Osteoblast (primary cell): ENCODE measurements around the gene LCE1B. TPM values are rescaled to one million over a fixed set of nuclear protein-coding genes. Genes with fewer than 3 reads are reported as not detected.

Source experiments
- DNase-seq: peaks from one replicate; pipeline ENCODE4 v3.0.0; 2011; ENCODE audit warnings: low spot score, mixed read lengths; ENCODE audit not compliant: insufficient read length; ENCODE audit errors: missing footprints
- H2AFZ ChIP-seq: 2 replicates; pipeline ENCODE4 v1.6.0; 2011; ENCODE audit warnings: mild to moderate bottlenecking, low read length
- H3K27ac ChIP-seq: 2 replicates; pipeline ENCODE4 v1.5.1; 2011; ENCODE audit warnings: mild to moderate bottlenecking, low read depth, low read length, moderate library complexity
- H3K27me3 ChIP-seq: 2 replicates; pipeline ENCODE4 v1.6.0; 2012; ENCODE audit warnings: mild to moderate bottlenecking, control low read depth, inconsistent platforms, low read length, moderate library complexity; ENCODE audit not compliant: insufficient read depth
- H3K36me3 ChIP-seq: 2 replicates; pipeline ENCODE4 v1.5.1; 2011; ENCODE audit warnings: mild to moderate bottlenecking, low read length, control low read depth, moderate library complexity; ENCODE audit not compliant: insufficient read depth
- H3K4me1 ChIP-seq: 2 replicates; pipeline ENCODE4 v1.5.1; 2011; ENCODE audit warnings: mild to moderate bottlenecking, low read length, control low read depth, moderate library complexity; ENCODE audit not compliant: insufficient read depth
- H3K4me2 ChIP-seq: 2 replicates; pipeline ENCODE4 v1.6.0; 2011; ENCODE audit warnings: mild to moderate bottlenecking, low read length; ENCODE audit not compliant: insufficient read depth
- H3K4me3 ChIP-seq: fragments of 200-600 bp; sonication (generic); 3 replicates; pipeline ENCODE4 v1.5.1; 2012; ENCODE audit warnings: mild to moderate bottlenecking, low read length, inconsistent platforms; ENCODE audit not compliant: insufficient read depth
- H3K79me2 ChIP-seq: 2 replicates; pipeline ENCODE4 v1.6.0; 2012; ENCODE audit warnings: mild to moderate bottlenecking, low read length, control low read depth, inconsistent platforms; ENCODE audit not compliant: insufficient read depth
- H3K9me3 ChIP-seq: 2 replicates; pipeline ENCODE4 v1.5.1; 2011; ENCODE audit warnings: low read depth, low read length, control low read depth
- H4K20me1 ChIP-seq: 2 replicates; pipeline ENCODE4 v1.6.0; 2012; ENCODE audit warnings: mild to moderate bottlenecking, low read length, control low read depth; ENCODE audit not compliant: insufficient read depth
- CTCF ChIP-seq: IDR thresholded peaks from 2 replicates; pipeline ENCODE4 v1.5.1; 2011; ENCODE audit warnings: mild to moderate bottlenecking, low read depth, low read length, moderate library complexity; ENCODE audit errors: extremely low read depth
- total RNA-seq: library from RNA; depleted of rRNA; stranded (reverse); fragments of >200 nt; gene quantifications from 2 replicates; pipeline ENCODE4 v1.2.3, GENCODE V29; 2012

LCE1B gene
- total RNA-seq, 1 donor: not detected

DNA sequence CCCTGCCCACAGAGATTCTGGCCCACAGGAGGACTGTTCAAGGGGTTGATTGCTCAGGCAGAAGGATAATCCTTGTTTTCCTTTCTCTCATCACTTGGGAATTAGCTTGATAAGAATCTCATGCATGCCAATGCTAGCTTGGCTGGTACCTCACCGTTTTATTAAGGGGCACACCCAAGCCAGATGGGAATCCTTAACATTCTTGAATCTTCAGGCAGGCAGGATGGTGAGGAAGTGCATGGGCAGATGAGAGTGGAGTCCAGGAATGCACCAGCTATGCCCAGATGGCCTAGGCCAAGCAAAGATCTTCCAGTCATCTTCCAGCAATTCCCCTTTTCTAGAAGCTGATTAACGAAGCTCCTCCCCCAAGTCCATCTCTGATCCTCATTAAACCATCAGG lies 43.9 kb downstream of the LCE1B start:
- H2AFZ ChIP-seq: no peak overlapping the region
- no peaks in the 10 kb centered on the region for H3K36me3 ChIP-seq
- no peak overlapping the region for H3K4me3 ChIP-seq
- H3K27me3 ChIP-seq: no peaks in the 10 kb centered on the region
- H3K27ac ChIP-seq: no peak overlapping the region
- no peak for TF ChIP-seq CTCF
- no peak for DNase-seq
- no peaks in the 10 kb centered on the region for H3K79me2 ChIP-seq
- H3K4me2 ChIP-seq: no peak overlapping the region
- H3K4me1 ChIP-seq: no peaks in the 10 kb centered on the region
- H3K9me3 ChIP-seq: no peaks in the 10 kb centered on the region
- no peaks in the 10 kb centered on the region for H4K20me1 ChIP-seq

- Histone ChIP-seq H3K27me3 (no peaks in the 10 kb centered on the region), H3K4me1 (no peaks in the 10 kb centered on the region), H3K9me3 (no peaks in the 10 kb centered on the region), H2AFZ (no peak overlapping the region), H3K36me3 (no peaks in the 10 kb centered on the region), H3K4me2 (no peak overlapping the region), H4K20me1 (no peaks in the 10 kb centered on the region), H3K79me2 (no peaks in the 10 kb centered on the region), H3K27ac (no peak overlapping the region), H3K4me3 (no peak overlapping the region)
- no peak for DNase-seq
- no peak for TF ChIP-seq CTCF
These were observed 46.3 kb downstream of the LCE1B start for GRCh38 chr1:152858062-152858461.

- no peaks in the 10 kb centered on the region for H3K79me2 ChIP-seq
- H3K4me2 ChIP-seq: no peak within 1 kb of the TSS
- no peak within 1 kb of the TSS for H3K27ac ChIP-seq
- H2AFZ ChIP-seq: no peak within 1 kb of the TSS
- TF ChIP-seq CTCF: no peak
- H3K27me3 ChIP-seq: no peaks in the 10 kb centered on the region
- no peak within 1 kb of the TSS for H3K4me3 ChIP-seq
- H3K9me3 ChIP-seq: no peaks in the 10 kb centered on the region
- DNase-seq: no peak
- H4K20me1 ChIP-seq: no peaks in the 10 kb centered on the region
- H3K4me1 ChIP-seq: no peaks in the 10 kb centered on the region
- H3K36me3 ChIP-seq: no peaks in the 10 kb centered on the region
These were observed 47.9 kb downstream of the LCE1B start, which contains the start of gene LCE7A for GRCh38 chr1:152859696-152860095. TSS of gene LCE7A (plus strand) at chr1:152859996. CDS start at chr1:152860698, 702 bp downstream.

DNA sequence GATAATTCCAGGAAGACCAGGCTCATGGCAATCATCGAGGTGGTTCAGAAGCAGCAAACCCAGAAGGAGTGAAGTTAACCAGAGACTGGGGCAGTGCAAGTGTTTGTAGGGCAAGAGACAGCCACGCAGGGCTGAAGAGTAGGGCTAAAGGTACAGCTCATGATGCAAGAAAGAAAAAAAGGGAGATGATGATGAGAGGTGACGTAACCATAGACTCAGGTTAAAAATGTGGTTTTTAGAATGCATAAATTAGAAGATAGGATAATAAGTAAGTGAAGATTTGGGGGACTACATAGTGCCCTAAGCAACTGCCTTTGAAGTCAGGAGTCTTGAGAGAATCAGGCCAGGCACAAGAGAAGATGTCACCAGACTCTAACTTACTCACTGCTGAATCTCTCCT lies 48.4 kb downstream of the LCE1B start:
- Histone ChIP-seq H3K4me1 (no peaks in the 10 kb centered on the region), H3K27ac (no peak overlapping the region), H3K4me3 (no peak overlapping the region), H3K36me3 (no peaks in the 10 kb centered on the region), H3K4me2 (no peak overlapping the region), H3K27me3 (no peaks in the 10 kb centered on the region), H3K9me3 (no peaks in the 10 kb centered on the region), H3K79me2 (no peaks in the 10 kb centered on the region), H2AFZ (no peak overlapping the region), H4K20me1 (no peaks in the 10 kb centered on the region)
- DNase-seq: no peak
- TF ChIP-seq CTCF: no peak
